ENCODE data around the gene SPHK1.

SPHK1 gene

GRCh38 chr17:76367642-76368041, 16.8 kb upstream of the SPHK1 start:
- Histone ChIP-seq H3K4me1 (ENCODE audit: insufficient read depth, low read length) (no peaks in the 10 kb centered on the region), H3K36me3 (ENCODE audit: insufficient read depth, low read depth, low read length) (no peaks in the 10 kb centered on the region), H3K9me3 (ENCODE audit: insufficient read depth, low read depth, low read length) (no peaks in the 10 kb centered on the region), H3K27ac (ENCODE audit: low read length) (no peak overlapping the region), H3K9ac (ENCODE audit: low read depth, low read length) (no peak overlapping the region), H3K27me3 (ENCODE audit: insufficient read depth, low read length) (no peaks in the 10 kb centered on the region), H3K4me3 (ENCODE audit: low read length) (no peak overlapping the region)

DNA sequence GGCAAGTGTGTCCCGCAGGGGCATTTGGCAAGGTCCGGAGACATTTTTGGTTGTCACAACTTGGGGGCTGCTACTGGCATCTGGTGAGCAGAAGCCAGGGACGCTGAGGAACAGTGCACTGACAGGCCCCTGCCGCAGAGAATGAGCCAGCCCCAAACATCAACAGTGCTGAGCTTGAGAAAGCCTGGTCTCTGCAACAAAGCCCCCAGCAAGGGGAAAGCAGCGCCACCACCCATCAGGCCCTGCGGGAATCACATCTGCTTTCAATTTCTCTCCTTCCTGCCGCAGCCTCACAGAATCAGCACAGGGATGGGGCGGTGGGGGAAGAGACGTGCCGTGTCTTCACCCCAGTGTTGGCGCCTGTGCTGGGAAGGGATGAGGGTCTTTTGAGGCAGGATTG, 15.9 kb upstream of the SPHK1 start:
- Histone ChIP-seq H3K4me3 (ENCODE audit: low read length) (no peak overlapping the region), H3K27me3 (ENCODE audit: insufficient read depth, low read length) (no peaks in the 10 kb centered on the region), H3K9ac (ENCODE audit: low read depth, low read length) (no peak overlapping the region), H3K27ac (ENCODE audit: low read length) (no peak overlapping the region), H3K9me3 (ENCODE audit: insufficient read depth, low read depth, low read length) (no peaks in the 10 kb centered on the region), H3K36me3 (ENCODE audit: insufficient read depth, low read depth, low read length) (no peaks in the 10 kb centered on the region), H3K4me1 (ENCODE audit: insufficient read depth, low read length) (no peaks in the 10 kb centered on the region)

DNA sequence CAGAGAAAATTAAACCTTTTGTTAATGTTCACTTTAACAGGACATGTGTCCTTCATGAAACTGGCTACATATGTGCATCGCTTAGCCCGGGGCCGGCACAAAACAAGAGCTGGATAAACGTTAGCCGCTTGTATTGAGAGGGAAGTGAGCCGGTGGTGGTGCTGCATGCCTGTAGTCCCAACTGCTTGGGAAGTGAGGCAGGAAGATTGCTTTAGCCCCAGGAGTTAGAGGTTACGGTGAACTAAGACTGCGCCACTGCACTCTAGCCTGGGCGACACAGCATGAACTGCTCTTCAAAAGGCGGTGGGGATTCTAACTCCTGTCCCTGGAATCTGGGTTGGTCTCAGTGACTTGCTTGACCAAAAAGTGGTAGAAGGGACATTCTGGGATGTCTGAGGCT, 15.0 kb upstream of the SPHK1 start:
- Histone ChIP-seq H3K4me3 (ENCODE audit: low read length) (no peak overlapping the region), H3K4me1 (ENCODE audit: insufficient read depth, low read length) (no peaks in the 10 kb centered on the region), H3K9ac (ENCODE audit: low read depth, low read length) (no peak overlapping the region), H3K36me3 (ENCODE audit: insufficient read depth, low read depth, low read length) (no peaks in the 10 kb centered on the region), H3K27ac (ENCODE audit: low read length) (no peak overlapping the region), H3K9me3 (ENCODE audit: insufficient read depth, low read depth, low read length) (no peaks in the 10 kb centered on the region), H3K27me3 (ENCODE audit: insufficient read depth, low read length) (no peaks in the 10 kb centered on the region)

GRCh38 chr17:76369804-76370203, 14.6 kb upstream of the SPHK1 start:
- H3K9ac ChIP-seq (ENCODE audit: low read depth, low read length): no peak overlapping the region
- H3K27ac ChIP-seq (ENCODE audit: low read length): no peak overlapping the region
- no peaks in the 10 kb centered on the region for H3K4me1 ChIP-seq (ENCODE audit: insufficient read depth, low read length)
- no peaks in the 10 kb centered on the region for H3K9me3 ChIP-seq (ENCODE audit: insufficient read depth, low read depth, low read length)
- no peaks in the 10 kb centered on the region for H3K36me3 ChIP-seq (ENCODE audit: insufficient read depth, low read depth, low read length)
- no peak overlapping the region for H3K4me3 ChIP-seq (ENCODE audit: low read length)
- no peaks in the 10 kb centered on the region for H3K27me3 ChIP-seq (ENCODE audit: insufficient read depth, low read length)

DNA sequence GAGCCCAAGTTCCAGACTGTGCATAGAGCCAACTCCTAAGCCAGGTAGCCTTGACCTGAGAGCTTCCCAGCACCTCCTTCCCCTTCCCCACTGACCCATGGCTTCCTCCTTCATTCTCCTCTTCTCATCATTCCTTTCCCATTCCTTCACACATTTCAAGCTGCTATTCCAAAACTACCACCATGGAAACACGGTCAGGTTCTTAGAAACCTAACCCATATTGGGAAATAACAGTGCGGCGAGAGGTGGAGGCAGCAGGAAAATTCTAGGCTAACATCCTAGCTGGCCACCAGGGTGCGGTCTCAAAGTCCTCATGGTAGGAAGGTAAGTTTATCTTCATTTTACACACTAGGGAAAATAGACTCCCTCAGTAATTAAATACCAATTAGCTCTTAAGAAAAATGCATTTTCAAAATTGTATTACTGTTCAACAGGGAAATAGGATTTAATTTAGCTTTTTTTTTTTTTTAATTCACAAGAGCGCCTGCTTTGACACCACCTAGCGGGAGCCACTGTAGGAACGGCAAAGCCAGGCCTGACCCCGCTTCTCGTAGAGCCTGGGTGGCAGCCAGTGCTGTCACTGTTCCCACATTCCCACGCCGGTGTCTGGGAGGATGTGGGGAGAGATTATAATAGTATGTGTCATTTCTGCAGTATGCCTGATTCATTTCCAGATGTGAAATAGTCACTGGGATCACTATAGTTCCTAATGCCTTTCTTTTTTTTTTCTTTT, 14.0 kb upstream of the SPHK1 start:
- Histone ChIP-seq H3K4me3 (ENCODE audit: low read length) (no peak overlapping the region), H3K27ac (ENCODE audit: low read length) (no peak overlapping the region), H3K36me3 (ENCODE audit: insufficient read depth, low read depth, low read length) (no peaks in the 10 kb centered on the region), H3K4me1 (ENCODE audit: insufficient read depth, low read length) (no peaks in the 10 kb centered on the region), H3K9ac (ENCODE audit: low read depth, low read length) (no peak overlapping the region), H3K27me3 (ENCODE audit: insufficient read depth, low read length) (no peaks in the 10 kb centered on the region), H3K9me3 (ENCODE audit: insufficient read depth, low read depth, low read length) (no peaks in the 10 kb centered on the region)

- Histone ChIP-seq H3K27me3 (ENCODE audit: insufficient read depth, low read length) (no peaks in the 10 kb centered on the region), H3K4me3 (ENCODE audit: low read length) (no peak overlapping the region), H3K4me1 (ENCODE audit: insufficient read depth, low read length) (no peaks in the 10 kb centered on the region), H3K9me3 (ENCODE audit: insufficient read depth, low read depth, low read length) (no peaks in the 10 kb centered on the region), H3K27ac (ENCODE audit: low read length) (no peak overlapping the region), H3K9ac (ENCODE audit: low read depth, low read length) (no peak overlapping the region), H3K36me3 (ENCODE audit: insufficient read depth, low read depth, low read length) (no peaks in the 10 kb centered on the region)
These were observed 12.5 kb upstream of the SPHK1 start for GRCh38 chr17:76371656-76372628.

DNA sequence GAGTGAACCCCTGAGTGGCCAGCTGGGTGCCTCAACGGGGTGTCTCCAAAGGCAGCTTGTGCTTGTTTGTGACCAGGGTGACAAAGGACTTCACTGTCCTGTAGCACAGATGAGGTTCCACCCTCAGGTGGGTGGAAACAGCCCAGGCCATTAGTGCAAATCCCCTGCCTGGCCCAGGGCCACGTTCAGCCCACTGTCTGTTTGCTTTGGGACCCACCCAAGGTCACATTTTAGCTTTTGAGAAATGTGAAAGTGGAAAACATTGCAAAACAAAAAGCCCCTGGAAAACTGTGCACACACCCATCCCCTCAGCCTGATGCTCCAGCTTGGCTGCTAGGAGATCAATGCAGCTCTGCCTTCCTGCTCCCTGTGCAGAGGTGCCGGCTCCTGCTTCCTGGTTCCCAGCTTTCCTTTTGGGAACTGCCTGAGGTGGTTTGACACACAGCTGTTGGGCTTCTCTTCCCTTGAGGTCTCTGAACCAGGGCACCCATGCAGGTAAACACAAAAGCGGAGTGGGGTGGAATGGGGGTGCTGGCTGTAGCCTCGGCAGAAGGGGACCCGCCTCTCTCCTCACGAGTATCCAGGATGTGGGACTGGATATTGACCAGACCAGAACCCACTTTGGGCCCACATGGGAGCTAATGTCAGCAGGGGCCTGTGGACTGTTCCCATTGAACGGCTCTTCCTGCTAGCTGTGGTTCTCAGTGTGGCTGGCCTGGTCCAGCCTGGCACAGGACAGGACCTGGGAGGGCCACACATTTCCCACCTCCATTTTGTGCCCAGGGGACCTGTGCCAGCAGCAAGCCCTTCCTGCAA, 7.9 kb upstream of the SPHK1 start:
- H3K27me3 ChIP-seq (ENCODE audit: insufficient read depth, low read length): peaks cover 10% of the 10 kb centered on the region

DNA sequence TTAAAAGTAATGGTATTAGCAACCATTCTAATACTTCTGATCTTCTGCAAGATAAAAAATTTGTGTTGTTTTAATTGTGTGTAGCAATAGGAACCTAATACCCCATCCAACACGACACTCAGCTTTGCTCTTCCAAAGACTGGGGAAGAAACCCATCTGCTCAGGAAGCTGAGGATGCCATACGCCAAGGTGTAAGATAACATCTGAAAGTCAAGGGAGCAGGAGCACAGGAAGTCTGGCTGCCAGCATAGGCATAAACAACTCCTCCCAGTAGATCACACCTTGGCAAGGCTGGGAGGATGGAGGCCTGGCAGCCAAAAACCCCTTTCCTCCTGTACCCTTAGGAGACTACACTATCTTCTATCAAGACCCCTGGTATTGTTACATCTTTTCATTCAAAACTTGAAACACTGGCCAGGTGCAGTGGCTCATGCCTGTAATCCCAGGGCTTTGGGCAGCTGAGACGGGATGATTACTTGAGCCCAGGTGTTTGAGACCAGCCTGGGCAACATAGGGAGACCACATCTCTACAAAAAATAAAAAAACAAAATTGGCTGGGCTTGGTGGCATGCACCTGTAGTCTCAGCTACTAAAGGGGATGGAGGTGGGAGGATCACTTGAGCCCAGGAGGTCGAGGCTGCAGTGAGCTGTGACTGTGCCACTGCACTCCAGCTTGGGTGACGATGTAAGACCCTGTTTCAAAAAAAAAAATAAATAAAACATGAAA, 5.7 kb upstream of the SPHK1 start:
- H3K27ac ChIP-seq (ENCODE audit: low read length): no peak overlapping the region
- peaks cover 2% of the 10 kb centered on the region; the same call in 1 of the 2 replicates for H3K4me1 ChIP-seq (ENCODE audit: insufficient read depth, low read length)
- H3K36me3 ChIP-seq (ENCODE audit: insufficient read depth, low read depth, low read length): no peaks in the 10 kb centered on the region
- H3K9me3 ChIP-seq (ENCODE audit: insufficient read depth, low read depth, low read length): no peaks in the 10 kb centered on the region
- H3K4me3 ChIP-seq (ENCODE audit: low read length): no peak overlapping the region
- peaks cover 32% of the 10 kb centered on the region for H3K27me3 ChIP-seq (ENCODE audit: insufficient read depth, low read length)
- H3K9ac ChIP-seq (ENCODE audit: low read depth, low read length): no peak overlapping the region

More for the DNA sequence above, 7.9 kb upstream of the SPHK1 start:
- H3K36me3 ChIP-seq (ENCODE audit: insufficient read depth, low read depth, low read length): no peaks in the 10 kb centered on the region
- no peak overlapping the region for H3K4me3 ChIP-seq (ENCODE audit: low read length)
- no peaks in the 10 kb centered on the region for H3K4me1 ChIP-seq (ENCODE audit: insufficient read depth, low read length)
- H3K27ac ChIP-seq (ENCODE audit: low read length): no peak overlapping the region
- H3K9me3 ChIP-seq (ENCODE audit: insufficient read depth, low read depth, low read length): no peaks in the 10 kb centered on the region
- no peak overlapping the region for H3K9ac ChIP-seq (ENCODE audit: low read depth, low read length)

DNA sequence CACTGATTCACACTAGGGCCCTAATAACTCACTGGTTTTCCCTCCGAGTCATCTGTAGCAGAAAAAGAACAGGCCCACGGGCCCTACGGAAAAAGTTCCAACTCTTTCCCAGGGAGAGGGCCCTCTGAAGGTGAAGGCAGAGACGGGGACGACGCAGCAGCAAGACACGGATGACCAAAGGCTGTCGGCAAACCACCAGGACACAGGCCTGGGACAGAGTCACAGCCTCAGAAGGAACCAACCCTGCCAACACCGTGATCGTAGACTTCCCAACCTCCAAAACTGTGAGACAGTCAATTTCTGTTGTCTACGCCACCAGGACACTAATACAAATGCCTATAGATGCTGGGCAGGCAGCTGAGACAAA, 5.2 kb upstream of the SPHK1 start:
- no peak overlapping the region for H3K4me3 ChIP-seq (ENCODE audit: low read length)
- H3K36me3 ChIP-seq (ENCODE audit: insufficient read depth, low read depth, low read length): no peaks in the 10 kb centered on the region
- peaks cover 2% of the 10 kb centered on the region; the same call in 1 of the 2 replicates for H3K4me1 ChIP-seq (ENCODE audit: insufficient read depth, low read length)
- peaks cover 37% of the 10 kb centered on the region for H3K27me3 ChIP-seq (ENCODE audit: insufficient read depth, low read length)
- no peak overlapping the region for H3K27ac ChIP-seq (ENCODE audit: low read length)
- H3K9ac ChIP-seq (ENCODE audit: low read depth, low read length): no peak overlapping the region
- H3K9me3 ChIP-seq (ENCODE audit: insufficient read depth, low read depth, low read length): no peaks in the 10 kb centered on the region

DNA sequence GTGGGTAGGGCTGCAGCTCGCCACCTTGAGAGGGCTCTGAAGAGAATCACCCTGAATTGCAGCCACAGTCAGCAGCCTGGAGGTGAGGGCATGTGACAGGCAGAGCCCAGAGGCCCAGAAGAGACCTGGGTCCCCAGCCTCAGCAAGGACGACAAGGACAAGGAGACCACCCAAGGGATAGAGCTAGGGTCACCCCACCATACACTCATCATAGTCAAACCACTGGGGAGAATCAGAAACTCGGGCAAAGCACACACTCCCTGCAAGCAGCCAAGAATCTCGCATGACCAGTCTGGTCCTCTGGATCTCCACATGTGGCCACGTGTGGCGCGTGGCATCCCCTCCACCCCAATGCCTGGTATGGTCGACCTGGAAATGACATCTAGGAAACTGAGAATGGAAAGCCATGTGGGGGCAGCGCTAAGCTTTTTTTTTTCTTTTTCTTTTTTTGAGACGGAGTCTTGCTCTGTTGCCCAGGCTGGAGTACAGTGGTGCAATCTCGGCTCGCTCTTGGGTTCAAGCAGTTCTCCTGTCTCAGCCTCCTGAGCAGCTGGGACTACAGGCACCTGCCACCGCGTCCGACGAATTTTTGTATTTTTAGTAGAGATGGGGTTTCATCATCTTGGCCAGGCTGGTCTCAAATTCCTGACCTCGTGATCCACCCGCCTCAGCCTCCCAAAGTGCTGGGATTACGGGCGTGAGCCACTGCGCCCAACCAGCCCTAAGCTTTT, 4.6 kb upstream of the SPHK1 start:
- H3K27ac ChIP-seq (ENCODE audit: low read length): no peak overlapping the region
- H3K4me3 ChIP-seq (ENCODE audit: low read length): no peak overlapping the region
- no peak overlapping the region for H3K9ac ChIP-seq (ENCODE audit: low read depth, low read length)
- peaks cover 2% of the 10 kb centered on the region; the same call in 1 of the 2 replicates for H3K4me1 ChIP-seq (ENCODE audit: insufficient read depth, low read length)
- H3K9me3 ChIP-seq (ENCODE audit: insufficient read depth, low read depth, low read length): no peaks in the 10 kb centered on the region
- peaks cover 43% of the 10 kb centered on the region for H3K27me3 ChIP-seq (ENCODE audit: insufficient read depth, low read length)
- no peaks in the 10 kb centered on the region for H3K36me3 ChIP-seq (ENCODE audit: insufficient read depth, low read depth, low read length)

All from iPS-20b (cell line).